Temporal lobe (tissue), 2 donors: ENCODE data around the gene R3HDM1. TPM values are rescaled to one million over a fixed set of nuclear protein-coding genes. Genes with fewer than 3 reads are reported as not detected.

Experiments used
- small RNA-seq: library from RNA; depleted of rRNA; stranded (forward); fragments of <200 nt; gene quantifications from one replicate; pipeline ENCODE3, GENCODE V24; 2014; ENCODE audit warnings: low replicate concordance
- total RNA-seq: library from RNA; depleted of rRNA; stranded (reverse); fragments of >200 nt; gene quantifications from one replicate; pipeline ENCODE4 v1.2.3, GENCODE V29; 2014

R3HDM1 gene
- total RNA-seq, 1 donor from 2014 or later, result 65.2 TPM

Small RNAs within 50 kb of the gene (small RNA-seq; reads per million reads assigned to genes)
- 1,978 reads per million, percentile 99 among the genes with 10 or more reads in this experiment for gene MIR128-1
- gene RNU6-512P, result not detected

Other genes starting within 250 kb of the R3HDM1 start
- gene ZRANB3, start 266 bp upstream of the R3HDM1 start, total RNA-seq, result 7.9 TPM
- gene UBXN4, start 210.4 kb downstream of the R3HDM1 start, total RNA-seq, result 55.1 TPM